GM23338 (cell line): ENCODE results near the gene EYA4.

Experiments used
- CTCF ChIP-seq, 2 experiments: fragments of 200-600 bp in 1 of 2; sonication (generic) in 1 of 2; conservative IDR thresholded peaks; 2 replicates each; pipeline versions ENCODE4 v1.5.1 to v1.6.1; 2016 to 2017; ENCODE audit warnings: antibody characterized with exemption in 2 of 2, low read depth in 2 of 2, mild to moderate bottlenecking in 2 of 2, moderate library complexity in 1 of 2
- REST ChIP-seq: IDR thresholded peaks from one replicate; pipeline ENCODE4 v1.6.1; 2018; ENCODE audit warnings: antibody characterized with exemption; ENCODE audit not compliant: unreplicated experiment

- TF ChIP-seq REST (no peak), CTCF (conservative IDR thresholded peaks at IDR 0.05; ENCODE audit: low read depth in 2 of 2) (no peak)
These were observed 195.5 kb downstream of the EYA4 start for GRCh38 chr6:133436652-133437051.
